Measurements from ENCODE around the gene PEX7.

- TF ChIP-seq CTCF (IDR thresholded peaks at IDR 0.05) (no peak), POLR2A (IDR thresholded peaks at IDR 0.05) (no peak)
Observed at GRCh38 chr6:136784910-136785746, 37.3 kb upstream of the PEX7 start.

All from tibial nerve (tissue), 3 donors.